ENCODE measurements around the gene IFFO2.

DNA sequence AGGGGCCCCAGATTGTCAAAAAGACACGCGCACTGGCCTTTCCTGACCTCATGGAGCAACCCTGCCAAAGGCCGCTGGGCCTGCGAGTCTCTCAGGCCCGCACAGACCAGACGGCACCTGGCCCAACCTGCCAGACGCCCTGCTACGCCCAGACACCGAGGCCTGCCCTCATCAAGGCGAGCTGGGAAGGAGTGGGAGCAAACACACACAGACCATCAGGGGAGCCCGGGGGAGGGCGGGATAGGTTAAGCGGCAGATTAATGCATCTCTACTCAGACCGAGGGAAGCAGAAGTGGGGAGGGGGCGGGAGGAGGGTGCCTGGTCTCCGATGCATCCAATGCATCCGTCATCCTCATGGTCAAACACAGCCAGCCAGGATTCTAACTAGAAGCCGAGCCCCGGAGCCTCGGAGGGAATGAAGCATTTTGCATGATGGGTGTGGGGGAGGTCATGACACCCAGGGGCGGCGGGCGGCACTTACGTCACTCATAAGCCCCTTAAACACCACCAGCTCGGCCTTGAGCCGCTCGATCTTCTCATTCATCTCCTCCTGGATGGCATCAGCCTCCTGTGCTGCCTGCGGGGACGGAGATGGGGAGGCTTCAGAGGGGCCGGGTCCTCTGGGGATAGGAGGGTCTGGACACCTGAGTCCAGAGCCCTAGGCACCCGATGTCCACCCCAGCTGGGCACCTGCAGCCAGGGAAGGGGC lies 37.1 kb downstream of the IFFO2 start:
- TF ChIP-seq POLR2AphosphoS5 (IDR thresholded peaks at IDR 0.05; ENCODE audit: low read depth, low read length) (no peak), SIN3A (IDR thresholded peaks at IDR 0.05; ENCODE audit: borderline replicate concordance, insufficient read depth, low read length) (no peak), TAF1 (IDR thresholded peaks at IDR 0.05; ENCODE audit: borderline replicate concordance, insufficient read depth, low read length) (no peak), FOXP2 (optimal IDR thresholded peaks at IDR 0.05; ENCODE audit: borderline replicate concordance, extremely low read depth, extremely low read length, insufficient read depth) (no peak)
- TF ChIP-seq, protein P1, sequence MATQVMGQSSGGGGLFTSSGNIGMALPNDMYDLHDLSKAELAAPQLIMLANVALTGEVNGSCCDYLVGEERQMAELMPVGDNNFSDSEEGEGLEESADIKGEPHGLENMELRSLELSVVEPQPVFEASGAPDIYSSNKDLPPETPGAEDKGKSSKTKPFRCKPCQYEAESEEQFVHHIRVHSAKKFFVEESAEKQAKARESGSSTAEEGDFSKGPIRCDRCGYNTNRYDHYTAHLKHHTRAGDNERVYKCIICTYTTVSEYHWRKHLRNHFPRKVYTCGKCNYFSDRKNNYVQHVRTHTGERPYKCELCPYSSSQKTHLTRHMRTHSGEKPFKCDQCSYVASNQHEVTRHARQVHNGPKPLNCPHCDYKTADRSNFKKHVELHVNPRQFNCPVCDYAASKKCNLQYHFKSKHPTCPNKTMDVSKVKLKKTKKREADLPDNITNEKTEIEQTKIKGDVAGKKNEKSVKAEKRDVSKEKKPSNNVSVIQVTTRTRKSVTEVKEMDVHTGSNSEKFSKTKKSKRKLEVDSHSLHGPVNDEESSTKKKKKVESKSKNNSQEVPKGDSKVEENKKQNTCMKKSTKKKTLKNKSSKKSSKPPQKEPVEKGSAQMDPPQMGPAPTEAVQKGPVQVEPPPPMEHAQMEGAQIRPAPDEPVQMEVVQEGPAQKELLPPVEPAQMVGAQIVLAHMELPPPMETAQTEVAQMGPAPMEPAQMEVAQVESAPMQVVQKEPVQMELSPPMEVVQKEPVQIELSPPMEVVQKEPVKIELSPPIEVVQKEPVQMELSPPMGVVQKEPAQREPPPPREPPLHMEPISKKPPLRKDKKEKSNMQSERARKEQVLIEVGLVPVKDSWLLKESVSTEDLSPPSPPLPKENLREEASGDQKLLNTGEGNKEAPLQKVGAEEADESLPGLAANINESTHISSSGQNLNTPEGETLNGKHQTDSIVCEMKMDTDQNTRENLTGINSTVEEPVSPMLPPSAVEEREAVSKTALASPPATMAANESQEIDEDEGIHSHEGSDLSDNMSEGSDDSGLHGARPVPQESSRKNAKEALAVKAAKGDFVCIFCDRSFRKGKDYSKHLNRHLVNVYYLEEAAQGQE (IDR thresholded peaks at IDR 0.05; ENCODE audit: insufficient read depth in 1 of 2, low read depth in 2 of 2, low read length in 2 of 2) = no peak
